Kidney tubule cell (primary cell): ENCODE data around the gene CD163L1.

ENCODE experiments used
- DNase-seq: peaks from one replicate; pipeline ENCODE4 v3.0.0-alpha.2; 2018; ENCODE audit warnings: low spot score

The CD163L1 gene

DNA sequence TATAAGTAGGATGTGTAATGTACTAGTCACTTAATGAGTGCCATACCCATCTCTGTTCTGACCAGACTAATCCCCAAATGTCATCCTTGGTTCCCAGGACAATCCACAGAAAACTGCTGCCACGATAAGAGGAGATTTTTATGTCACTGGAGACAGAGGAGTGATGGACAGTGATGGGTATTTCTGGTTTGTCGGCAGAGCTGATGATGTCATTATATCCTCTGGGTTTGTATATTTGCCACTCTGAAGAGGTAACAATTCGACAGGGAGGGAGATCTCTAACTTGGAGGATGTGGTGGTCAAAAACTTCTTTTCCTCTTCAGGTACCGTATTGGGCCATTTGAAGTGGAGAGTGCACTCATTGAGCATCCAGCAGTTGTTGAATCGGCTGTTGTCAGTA lies 119.8 kb downstream of the CD163L1 start:
- DNase-seq, result no peak

DNA sequence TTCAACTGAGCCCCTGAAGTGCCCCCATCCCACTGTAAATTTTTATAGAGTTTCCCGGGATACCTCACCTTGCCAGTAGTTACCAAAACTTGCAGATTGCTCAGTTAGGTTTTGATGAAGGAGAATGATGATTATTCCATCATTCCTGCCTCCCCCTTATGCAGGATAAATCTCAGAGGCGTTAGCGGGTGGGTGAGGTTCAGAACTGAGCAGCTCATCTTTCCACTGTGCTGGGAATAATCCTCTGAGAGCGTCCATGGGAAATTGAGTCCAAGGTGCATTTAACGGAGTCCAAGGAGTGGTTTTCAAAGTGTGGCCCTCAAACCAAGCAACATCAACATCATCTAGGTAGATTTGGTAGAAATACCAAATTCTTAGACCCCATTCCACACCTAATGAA lies 121.4 kb downstream of the CD163L1 start:
- no peak for DNase-seq

DNA sequence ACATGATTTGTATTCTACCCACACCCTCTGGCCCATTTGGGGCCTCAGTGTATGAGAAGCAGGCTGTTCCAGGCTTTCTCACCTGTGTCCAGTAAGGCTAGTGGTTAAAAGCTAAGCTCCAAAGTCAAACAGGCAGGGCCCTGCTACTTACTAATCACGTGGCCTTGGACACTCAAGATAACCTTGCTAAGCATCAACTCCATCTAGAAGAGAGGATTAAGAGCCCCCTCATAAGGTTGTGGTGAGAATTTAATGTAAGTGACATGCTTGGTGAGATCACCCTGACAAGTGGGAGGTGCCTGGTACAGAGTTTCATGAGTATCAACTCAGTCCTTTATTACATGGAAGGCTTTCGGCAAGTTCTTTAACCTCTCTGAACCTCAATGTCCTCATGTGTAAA lies 122.3 kb downstream of the CD163L1 start:
- DNase-seq, result no peak

DNA sequence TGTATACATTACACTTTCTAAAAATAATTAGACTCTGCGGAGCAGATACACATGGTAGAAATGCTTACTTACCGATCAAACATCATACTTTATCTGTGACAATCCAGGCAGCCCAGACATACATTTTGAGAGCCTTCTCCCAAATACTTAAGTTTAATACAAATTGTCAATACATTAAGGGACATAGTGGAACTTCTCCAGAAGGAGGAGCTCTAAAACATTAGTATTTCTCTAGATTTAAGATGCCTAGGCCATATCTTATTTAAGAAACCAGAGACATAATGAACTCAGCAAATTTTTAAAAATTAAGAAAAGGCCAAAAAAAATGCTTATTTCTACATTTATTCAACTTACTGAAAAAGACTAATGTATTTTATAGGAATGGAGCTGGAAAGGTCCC lies 124.0 kb downstream of the CD163L1 start:
- no peak for DNase-seq

DNA sequence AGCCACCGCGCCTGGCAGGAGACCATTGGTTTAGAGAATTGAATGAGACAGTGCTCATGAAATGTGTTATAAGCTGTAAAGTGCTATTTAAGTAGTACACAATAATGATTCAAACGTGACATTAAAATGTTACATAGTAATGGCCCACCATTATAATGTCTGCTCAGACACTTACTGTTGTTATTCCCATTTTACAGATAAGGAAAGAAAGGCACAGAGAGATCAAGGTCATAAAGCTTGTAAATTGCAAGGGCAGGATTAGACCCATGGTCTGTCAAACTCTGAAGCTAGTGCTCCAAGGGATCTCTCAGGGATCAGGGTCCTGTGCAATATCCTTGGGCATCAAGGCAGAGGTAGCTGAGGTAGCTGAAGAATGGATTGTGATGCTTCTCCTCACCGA lies 133.9 kb downstream of the CD163L1 start:
- DNase-seq, result no peak
